Naive thymus-derived CD8-positive, alpha-beta T cell (primary cell): Measurements from ENCODE around the gene SLC26A3. TPM values are rescaled to one million over a fixed set of nuclear protein-coding genes. Genes with fewer than 3 reads are reported as not detected.

Source experiments
- ATAC-seq, 2 donors: fragments of 150-1000 bp; cut with Tn5 transposase in 1 of 2; sonication (Bioruptor Pico), chemical (Tn5 transposase) in 1 of 2; 1 replicate in 1 of 2; 2 replicates in 1 of 2; pipeline ENCODE4 v1.10.0; 2021; ENCODE audit warnings: mild to moderate bottlenecking in 2 of 2, moderate library complexity in 2 of 2
- POLR2A ChIA-PET: fragments of 350-600 bp; sonication (Branson Sonifier 250); formaldehyde crosslinking; loops from one replicate; lab custom pipeline; 2021; ENCODE audit warnings: antibody characterized with exemption; lab: Charles Lee
- DNase-seq, 10 donors: peaks; one replicate each; pipeline versions ENCODE4 v3.0.0 to v3.0.0-alpha.2; 2020 to 2022
- H3K27ac Mint-ChIP-seq, 10 donors: one replicate each; pipeline ENCODE4 v1.8.0; 2020 to 2022; ENCODE audit warnings: mild to moderate bottlenecking in 10 of 10, mixed read lengths in 10 of 10, moderate library complexity in 4 of 10, inconsistent platforms in 1 of 10
- H3K27me3 Mint-ChIP-seq, 5 donors: one replicate each; pipeline ENCODE4 v1.8.0; 2021 to 2022; ENCODE audit warnings: mixed read lengths in 5 of 5
- H3K36me3 Mint-ChIP-seq, 3 donors: one replicate each; pipeline ENCODE4 v1.8.0; 2020 to 2022; ENCODE audit warnings: mixed read lengths in 3 of 3, mild to moderate bottlenecking in 2 of 3, inconsistent platforms in 1 of 3
- H3K4me1 Mint-ChIP-seq, 4 donors: one replicate each; pipeline ENCODE4 v1.8.0; 2021 to 2022; ENCODE audit warnings: mixed read lengths in 4 of 4
- H3K4me3 Mint-ChIP-seq, 10 donors: one replicate each; pipeline ENCODE4 v1.8.0; 2020 to 2022; ENCODE audit warnings: mild to moderate bottlenecking in 10 of 10, mixed read lengths in 10 of 10, moderate library complexity in 6 of 10, inconsistent platforms in 1 of 10
- H3K9me3 Mint-ChIP-seq, 9 donors: one replicate each; pipeline ENCODE4 v1.8.0; 2020 to 2022; ENCODE audit warnings: mixed read lengths in 9 of 9, mild to moderate bottlenecking in 3 of 9, inconsistent platforms in 1 of 9, moderate library complexity in 1 of 9
- polyA plus RNA-seq, 3 donors: library from polyadenylated mRNA; unstranded; fragments of 300-500 nt; fragmentation: Illumina TruSeq; gene quantifications; one replicate each; pipeline ENCODE4 v1.2.3, GENCODE V29; 2021
- total RNA-seq, 8 experiments: library from RNA in 2 of 8; stranded (reverse) in 2 of 8; gene quantifications; one replicate each; pipeline ENCODE4 v1.2.3 and lab custom pipeline; 2021 to 2026

The SLC26A3 gene
- total and polyA plus RNA-seq, 5 experiments from 2014 or later, result not detected

DNA sequence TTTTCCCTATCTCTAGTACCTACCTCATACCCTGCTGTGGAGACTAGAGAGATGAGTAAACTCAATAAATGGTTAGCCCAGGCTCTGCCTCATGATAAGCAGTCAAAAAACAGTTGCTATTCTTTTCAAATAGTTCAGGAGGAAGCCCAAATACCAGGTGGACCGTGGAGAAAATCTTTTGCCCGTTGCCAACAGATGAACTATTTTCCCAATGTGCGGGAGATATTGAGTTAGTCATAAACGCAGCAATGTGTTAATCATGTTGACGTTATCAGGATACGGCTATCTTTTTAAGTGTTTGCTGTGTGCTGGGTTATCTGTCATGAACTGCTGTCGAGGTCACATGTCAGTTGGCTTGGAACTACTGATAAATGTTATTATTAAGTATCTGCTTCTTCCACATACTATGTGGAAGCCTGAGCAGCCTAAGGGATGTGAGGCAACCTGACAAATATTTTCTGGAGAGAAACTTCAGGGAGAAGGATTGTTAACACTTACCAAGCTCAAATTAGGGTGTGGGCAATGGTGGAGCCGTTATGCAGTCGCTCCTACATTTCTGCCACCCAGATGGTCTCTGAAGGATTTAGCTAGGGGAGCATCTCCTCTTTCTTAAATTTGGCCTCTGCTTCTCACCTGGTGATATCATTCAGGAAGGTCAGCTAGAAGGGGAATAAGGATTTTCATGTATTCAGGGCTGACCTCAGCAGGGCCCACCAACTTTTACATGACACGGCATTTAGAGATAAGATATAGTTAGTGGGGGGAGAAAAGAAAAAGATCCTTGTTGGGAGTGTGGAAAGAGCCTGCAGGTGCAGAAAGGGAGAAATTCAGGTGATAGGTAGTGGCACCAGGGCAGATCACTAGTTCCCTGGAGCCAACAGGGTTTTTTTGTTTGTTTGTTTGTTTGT, 33.5 kb upstream of the SLC26A3 start:
- H3K27ac Mint-ChIP-seq, result peak overlapping the region in 1 of 10 donors; percentile 7
- peaks cover 0 to 2% (median 0%) of the 10 kb centered on the region in 4 donors for H3K4me1 Mint-ChIP-seq
- peaks cover 0 to 4% (median 3%) of the 10 kb centered on the region in 3 donors for H3K36me3 Mint-ChIP-seq
- H3K9me3 Mint-ChIP-seq, result peaks cover 0 to 9% (median 3%) of the 10 kb centered on the region in 9 donors
- DNase-seq, result no peak
- H3K27me3 Mint-ChIP-seq, result peaks cover 2 to 9% (median 4%) of the 10 kb centered on the region in 5 donors
- POLR2A ChIA-PET, result no interaction called here
- no peak overlapping the region for H3K4me3 Mint-ChIP-seq
- no peak for ATAC-seq

DNA sequence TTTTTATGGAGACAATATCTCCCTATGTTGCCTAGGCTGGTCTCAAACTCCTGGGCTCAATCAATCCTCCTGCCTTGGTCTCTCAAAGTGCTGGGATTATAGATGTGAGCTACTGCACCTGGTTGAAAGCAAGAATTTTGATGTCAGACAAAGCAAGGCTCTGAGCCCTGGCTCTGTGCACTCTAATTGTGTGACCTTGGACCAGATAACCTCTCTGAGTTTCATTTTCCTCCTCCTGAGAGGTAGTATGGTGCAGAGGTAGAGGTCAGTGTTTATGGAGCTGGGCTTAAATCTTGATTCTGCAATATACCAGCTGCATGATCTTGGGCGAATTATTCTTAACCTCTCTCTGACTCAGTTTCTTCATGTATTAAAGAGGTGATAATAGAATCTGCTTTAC, 31.4 kb upstream of the SLC26A3 start:
- no peaks in the 10 kb centered on the region for H3K36me3 Mint-ChIP-seq
- H3K27me3 Mint-ChIP-seq, result peaks cover under 1 to 15% (median 5%) of the 10 kb centered on the region in 5 donors
- peak overlapping the region in 1 of 10 donors; percentile 22 for H3K27ac Mint-ChIP-seq
- POLR2A ChIA-PET, result interaction anchor here (1.2 kb wide), 1 partner anchor 11 kb away, joined by 3 read pairs; no protein-coding TSS in a partner anchor
- H3K4me3 Mint-ChIP-seq, result no peak overlapping the region
- no peaks in the 10 kb centered on the region for H3K9me3 Mint-ChIP-seq
- H3K4me1 Mint-ChIP-seq, result peaks cover 0 to 2% (median 0%) of the 10 kb centered on the region in 4 donors
- no peak for DNase-seq
- no peak for ATAC-seq

DNA sequence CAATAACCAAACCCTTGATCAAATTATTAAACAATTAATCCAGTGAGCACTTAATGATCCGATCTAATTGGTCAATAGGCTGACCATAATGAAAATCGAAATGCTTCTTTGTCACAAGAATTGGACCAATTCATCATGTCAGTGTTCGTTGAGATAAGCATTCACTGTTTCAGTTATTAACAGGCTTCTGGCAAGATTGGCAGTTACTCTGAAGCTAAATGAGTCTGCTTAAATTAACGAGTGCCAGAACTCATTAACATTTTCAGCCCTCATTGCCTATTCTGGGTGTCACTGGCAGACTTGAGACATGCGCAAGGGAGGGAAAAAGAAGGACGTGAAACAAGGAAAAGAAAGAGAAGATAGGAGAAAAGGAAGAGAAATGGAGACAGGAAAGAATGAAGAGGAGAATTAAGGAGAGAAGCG, 30.7 kb upstream of the SLC26A3 start:
- H3K27me3 Mint-ChIP-seq, result peaks cover 0 to 15% (median 5%) of the 10 kb centered on the region in 5 donors
- POLR2A ChIA-PET, result interaction anchor here (0.5 to 1.2 kb wide), 2 partner anchors 12 to 17 kb away, joined by 3 to 7 read pairs; no protein-coding TSS in a partner anchor

DNA sequence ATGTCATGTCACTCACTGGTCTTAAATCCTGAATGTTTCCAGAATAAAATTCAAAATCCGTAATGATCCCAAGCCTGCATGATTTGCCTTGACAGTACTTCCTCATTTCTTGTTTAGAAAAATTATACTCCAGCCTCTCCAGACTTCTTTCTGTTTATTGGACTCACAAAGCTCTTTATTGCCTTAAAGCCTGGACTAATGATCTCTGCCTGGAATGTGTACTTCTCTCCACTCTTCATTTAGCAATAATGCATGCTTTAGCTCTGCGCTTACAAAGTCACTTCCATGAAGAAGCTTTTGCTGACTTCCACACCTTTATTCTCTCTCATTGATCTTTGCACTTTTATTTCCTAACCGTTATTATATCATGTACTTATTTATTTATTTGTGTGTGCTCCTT, 27.4 kb upstream of the SLC26A3 start:
- POLR2A ChIA-PET, result no interaction called here
- Mint-ChIP-seq H3K4me3 (no peak overlapping the region), H3K4me1 (no peaks in the 10 kb centered on the region), H3K9me3 (no peaks in the 10 kb centered on the region), H3K27me3 (peaks cover 0 to 10% (median 2%) of the 10 kb centered on the region in 5 donors), H3K36me3 (no peaks in the 10 kb centered on the region), H3K27ac (no peak overlapping the region)
- no peak for ATAC-seq
- DNase-seq, result no peak

More for the DNA sequence above, 30.7 kb upstream of the SLC26A3 start:
- Mint-ChIP-seq H3K27ac (peak overlapping the region in 1 of 10 donors; percentile 12), H3K4me3 (no peak overlapping the region), H3K36me3 (no peaks in the 10 kb centered on the region), H3K9me3 (no peaks in the 10 kb centered on the region), H3K4me1 (peaks cover 0 to 2% (median 0%) of the 10 kb centered on the region in 4 donors)
- no peak for ATAC-seq
- DNase-seq, result no peak

- Mint-ChIP-seq H3K9me3 (peaks cover 0 to 7% (median 0%) of the 10 kb centered on the region in 9 donors), H3K36me3 (no peaks in the 10 kb centered on the region), H3K27ac (no peak overlapping the region), H3K27me3 (peaks cover 0 to 10% (median 2%) of the 10 kb centered on the region in 5 donors), H3K4me1 (no peaks in the 10 kb centered on the region), H3K4me3 (no peak overlapping the region)
- DNase-seq, result no peak
- no peak for ATAC-seq
- POLR2A ChIA-PET, result no interaction called here
Observed at GRCh38 chr7:107828540-107828939, 25.5 kb upstream of the SLC26A3 start.

GRCh38 chr7:107827501-107827900, 24.5 kb upstream of the SLC26A3 start:
- Mint-ChIP-seq H3K27ac (no peak overlapping the region), H3K4me1 (no peaks in the 10 kb centered on the region), H3K27me3 (peaks cover 0 to 10% (median 2%) of the 10 kb centered on the region in 5 donors), H3K9me3 (peaks cover 0 to 7% (median 0%) of the 10 kb centered on the region in 9 donors), H3K4me3 (no peak overlapping the region), H3K36me3 (no peaks in the 10 kb centered on the region)
- POLR2A ChIA-PET, result no interaction called here
- DNase-seq (no peak), ATAC-seq (no peak)

GRCh38 chr7:107826451-107826850, 23.4 kb upstream of the SLC26A3 start:
- POLR2A ChIA-PET, result no interaction called here
- no peak for ATAC-seq
- Mint-ChIP-seq H3K9me3 (peaks cover 0 to 7% (median 0%) of the 10 kb centered on the region in 9 donors), H3K4me1 (no peaks in the 10 kb centered on the region), H3K27me3 (peaks cover 0 to 10% (median 2%) of the 10 kb centered on the region in 5 donors), H3K36me3 (no peaks in the 10 kb centered on the region), H3K4me3 (no peak overlapping the region), H3K27ac (no peak overlapping the region)
- DNase-seq, result no peak

- H3K9me3 Mint-ChIP-seq, result peaks cover 0 to 7% (median 0%) of the 10 kb centered on the region in 9 donors
- H3K27ac Mint-ChIP-seq, result no peak overlapping the region
- ATAC-seq, result no peak
- H3K4me1 Mint-ChIP-seq, result no peaks in the 10 kb centered on the region
- H3K27me3 Mint-ChIP-seq, result peaks cover 0 to 1% (median 0%) of the 10 kb centered on the region in 5 donors
- H3K36me3 Mint-ChIP-seq, result no peaks in the 10 kb centered on the region
- DNase-seq, result no peak
- H3K4me3 Mint-ChIP-seq, result no peak overlapping the region
- POLR2A ChIA-PET, result no interaction called here
Observed at GRCh38 chr7:107824858-107825257, 21.8 kb upstream of the SLC26A3 start.

- no peak for ATAC-seq
- Mint-ChIP-seq H3K4me3 (no peak overlapping the region), H3K4me1 (peaks cover 0 to 2% (median 0%) of the 10 kb centered on the region in 4 donors), H3K27ac (no peak overlapping the region), H3K27me3 (peaks cover 0 to 6% (median 0%) of the 10 kb centered on the region in 5 donors), H3K9me3 (no peaks in the 10 kb centered on the region), H3K36me3 (no peaks in the 10 kb centered on the region)
- POLR2A ChIA-PET, result no interaction called here
- DNase-seq, result no peak
Observed at GRCh38 chr7:107818622-107819021, 15.6 kb upstream of the SLC26A3 start.

DNA sequence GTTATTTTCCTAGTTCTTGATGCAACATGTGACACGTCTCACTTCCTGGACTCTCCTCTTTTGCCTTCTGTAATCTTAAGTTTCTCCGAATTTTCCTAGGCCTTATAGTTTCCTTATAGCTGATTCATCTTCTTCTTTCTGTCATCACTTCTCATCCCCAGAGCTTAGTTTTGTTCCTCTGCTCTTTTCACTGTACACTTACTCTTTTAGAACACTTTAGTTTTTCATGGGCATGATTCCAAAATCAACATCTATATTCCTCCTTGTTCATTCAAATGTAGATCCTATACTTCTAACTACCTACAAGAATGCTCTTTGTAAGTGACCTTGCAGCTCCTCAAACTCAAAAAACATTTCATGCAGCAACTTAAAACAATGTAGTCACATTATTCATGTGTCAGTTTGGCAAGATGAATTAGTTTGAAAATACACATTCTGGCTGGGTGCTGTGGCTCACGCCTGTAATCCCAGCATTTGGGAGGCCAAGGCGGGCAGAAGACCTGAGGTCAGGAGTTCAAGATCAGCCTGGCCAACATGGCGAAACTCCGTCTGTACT, 13.1 kb upstream of the SLC26A3 start:
- peaks cover 0 to 2% (median 0%) of the 10 kb centered on the region in 4 donors for H3K4me1 Mint-ChIP-seq
- DNase-seq (no peak), ATAC-seq (no peak)
- peaks cover 0 to 6% (median 0%) of the 10 kb centered on the region in 5 donors for H3K27me3 Mint-ChIP-seq
- H3K27ac Mint-ChIP-seq, result no peak overlapping the region
- POLR2A ChIA-PET, result interaction anchor here (0.6 kb wide), 1 partner anchor 87 kb away, joined by 3 read pairs; no protein-coding TSS in a partner anchor
- H3K36me3 Mint-ChIP-seq, result no peaks in the 10 kb centered on the region
- H3K4me3 Mint-ChIP-seq, result no peak overlapping the region
- H3K9me3 Mint-ChIP-seq, result no peaks in the 10 kb centered on the region

GRCh38 chr7:107815254-107815882, 12.3 kb upstream of the SLC26A3 start:
- peaks cover 0 to 6% (median 0%) of the 10 kb centered on the region in 5 donors for H3K27me3 Mint-ChIP-seq
- POLR2A ChIA-PET, result no interaction called here
- DNase-seq, result no peak
- H3K4me1 Mint-ChIP-seq, result peaks cover 0 to 2% (median 0%) of the 10 kb centered on the region in 4 donors
- no peaks in the 10 kb centered on the region for H3K9me3 Mint-ChIP-seq
- H3K36me3 Mint-ChIP-seq, result no peaks in the 10 kb centered on the region
- no peak overlapping the region for H3K27ac Mint-ChIP-seq
- ATAC-seq, result no peak
- H3K4me3 Mint-ChIP-seq, result no peak overlapping the region

DNA sequence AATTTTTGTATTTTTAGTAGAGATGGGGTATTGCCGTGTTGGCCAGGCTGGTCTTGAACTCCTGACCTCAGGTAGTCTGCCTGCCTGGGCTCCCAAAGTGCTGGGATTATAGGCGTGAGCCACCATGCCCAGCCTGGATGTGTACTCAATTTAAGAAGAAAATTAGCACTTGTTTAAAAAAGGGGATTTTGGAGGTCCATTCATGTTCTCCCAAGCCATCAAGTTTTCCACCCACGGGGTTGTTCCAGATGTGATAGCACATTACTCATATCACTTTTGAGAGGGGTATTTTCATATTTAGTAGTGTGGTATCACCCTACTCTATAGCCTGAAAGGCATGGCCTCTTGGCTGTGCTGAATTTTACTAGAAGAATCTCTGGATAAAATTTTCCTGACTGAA, 10.5 kb upstream of the SLC26A3 start:
- no peak for DNase-seq
- no peak overlapping the region for H3K27ac Mint-ChIP-seq
- H3K9me3 Mint-ChIP-seq, result no peaks in the 10 kb centered on the region
- POLR2A ChIA-PET, result no interaction called here
- no peak for ATAC-seq
- H3K36me3 Mint-ChIP-seq, result no peaks in the 10 kb centered on the region
- H3K4me1 Mint-ChIP-seq, result peaks cover 0 to 2% (median 0%) of the 10 kb centered on the region in 4 donors
- no peak overlapping the region for H3K4me3 Mint-ChIP-seq
- H3K27me3 Mint-ChIP-seq, result peaks cover 0 to 6% (median 0%) of the 10 kb centered on the region in 5 donors
